Neuronal stem cell (in vitro differentiated cells): ENCODE results near the gene TMEM132D.

Source experiments
- DNase-seq: peaks from one replicate; pipeline ENCODE4 v3.0.0-alpha.2; 2013; ENCODE audit warnings: low spot score
- H2AFZ ChIP-seq: one replicate; pipeline ENCODE4 v1.6.1; 2013; ENCODE audit warnings: mild to moderate bottlenecking, low read length, inconsistent platforms
- H2AK5ac ChIP-seq: 2 replicates; pipeline ENCODE4 v1.6.1; 2013; ENCODE audit warnings: low read depth, mild to moderate bottlenecking, inconsistent platforms, low read length, moderate library complexity, mixed read lengths
- H2BK120ac ChIP-seq: 2 replicates; pipeline ENCODE4 v1.6.1; 2013; ENCODE audit warnings: low read depth, mild to moderate bottlenecking, inconsistent platforms, low read length, moderate library complexity, mixed read lengths
- H2BK12ac ChIP-seq: one replicate; pipeline ENCODE4 v1.6.1; 2013; ENCODE audit warnings: low read length, inconsistent platforms
- H2BK15ac ChIP-seq: 2 replicates; pipeline ENCODE4 v1.6.1; 2013; ENCODE audit warnings: mild to moderate bottlenecking, low read length, inconsistent platforms, mixed read lengths
- H2BK5ac ChIP-seq: one replicate; pipeline ENCODE4 v1.6.1; 2013; ENCODE audit warnings: inconsistent platforms, mild to moderate bottlenecking, low read length, moderate library complexity
- H3K14ac ChIP-seq: one replicate; pipeline ENCODE4 v1.6.1; 2013; ENCODE audit warnings: low read length, inconsistent platforms
- H3K18ac ChIP-seq: 2 replicates; pipeline ENCODE4 v1.6.1; 2013; ENCODE audit warnings: low read length, inconsistent platforms
- H3K23ac ChIP-seq: 2 replicates; pipeline ENCODE4 v1.6.1; 2013; ENCODE audit warnings: low read depth, mild to moderate bottlenecking, mixed read lengths, low read length, inconsistent platforms; ENCODE audit not compliant: poor library complexity
- H3K27ac ChIP-seq: replicated peaks from 3 replicates; pipeline ENCODE4 v1.5.1; 2013; ENCODE audit warnings: low read length, inconsistent platforms
- H3K27me3 ChIP-seq, 3 experiments: 2 replicates each; pipeline ENCODE4 v1.6.1; 2013; ENCODE audit warnings: low read length in 3 of 3, mild to moderate bottlenecking in 2 of 3, inconsistent platforms in 1 of 3, low read depth in 1 of 3, mixed read lengths in 1 of 3, moderate library complexity in 1 of 3; ENCODE audit not compliant: control insufficient read depth in 3 of 3, insufficient read depth in 3 of 3
- H3K36me3 ChIP-seq, 2 donors: replicated peaks in 1 of 2; 2 replicates each; pipeline ENCODE4 v1.6.1; 2013; ENCODE audit warnings: low read length in 2 of 2; ENCODE audit not compliant: control insufficient read depth in 2 of 2, insufficient read depth in 2 of 2
- H3K4ac ChIP-seq: 2 replicates; pipeline ENCODE4 v1.6.1; 2013; ENCODE audit warnings: inconsistent platforms, mild to moderate bottlenecking, low read length, moderate library complexity
- H3K4me1 ChIP-seq, 2 donors: 1 replicate in 1 of 2; 2 replicates in 1 of 2; pipeline ENCODE4 v1.6.1; 2013; ENCODE audit warnings: low read length in 2 of 2, low read depth in 1 of 2; ENCODE audit not compliant: control insufficient read depth in 2 of 2, insufficient read depth in 1 of 2
- H3K4me2 ChIP-seq: one replicate; pipeline ENCODE4 v1.6.1; 2013; ENCODE audit warnings: mild to moderate bottlenecking, low read length, inconsistent platforms; ENCODE audit not compliant: insufficient read depth, poor library complexity, severe bottlenecking
- H3K4me3 ChIP-seq, 2 donors: 2 replicates each; pipeline ENCODE4 v1.5.1; 2013; ENCODE audit warnings: low read length in 2 of 2, mild to moderate bottlenecking in 2 of 2, inconsistent platforms in 1 of 2, moderate library complexity in 1 of 2
- H3K79me1 ChIP-seq: one replicate; pipeline ENCODE4 v1.6.1; 2013; ENCODE audit warnings: low read depth, mild to moderate bottlenecking, inconsistent platforms, low read length, moderate library complexity
- H3K9ac ChIP-seq: one replicate; pipeline ENCODE4 v1.6.1; 2013; ENCODE audit warnings: mild to moderate bottlenecking, low read depth, low read length, inconsistent platforms; ENCODE audit not compliant: poor library complexity
- H3K9me3 ChIP-seq, 2 donors: replicated peaks in 1 of 2; 2 replicates each; pipeline versions ENCODE3 to v1.6.1; 2013; ENCODE audit warnings: low read length in 2 of 2, mild to moderate bottlenecking in 2 of 2, inconsistent platforms in 1 of 2, low read depth in 1 of 2, mixed read lengths in 1 of 2, moderate library complexity in 1 of 2; ENCODE audit not compliant: control insufficient read depth in 2 of 2, insufficient read depth in 1 of 2
- H4K8ac ChIP-seq: one replicate; pipeline ENCODE4 v1.6.1; 2013; ENCODE audit warnings: low read depth, mild to moderate bottlenecking, inconsistent platforms, low read length, moderate library complexity
- H4K91ac ChIP-seq: one replicate; pipeline ENCODE4 v1.6.1; 2013; ENCODE audit warnings: low read length, low read depth, mild to moderate bottlenecking, inconsistent platforms; ENCODE audit not compliant: poor library complexity
- WGBS, 2 donors: extraction: QIAGEN DNeasy Blood & Tissue Kit; methylation state at CpG; one replicate each; pipeline ENCODE4 v1.1.7; 2013; ENCODE audit warnings: missing lambda C conversion rate in 2 of 2, mixed read lengths in 1 of 2; ENCODE audit not compliant: insufficient read length in 2 of 2, insufficient replicate concordance in 1 of 2; ENCODE audit errors: extremely low coverage in 2 of 2; 5-methylcytosine and 5-hydroxymethylcytosine counted together

Gene TMEM132D

GRCh38 chr12:129672110-129672509 lies 231.7 kb downstream of the TMEM132D start:
- Histone ChIP-seq H4K91ac (no peak overlapping the region), H2BK15ac (no peak overlapping the region), H3K14ac (no peak overlapping the region), H2BK12ac (no peak overlapping the region), H2BK120ac (no peak overlapping the region), H3K4me3 (no peak overlapping the region), H3K79me1 (no peaks in the 10 kb centered on the region), H3K27ac (no peak overlapping the region), H3K27me3 (no peaks in the 10 kb centered on the region), H3K36me3 (no peaks in the 10 kb centered on the region), H4K8ac (no peak overlapping the region), H2AK5ac (no peak overlapping the region), H2AFZ (no peak overlapping the region), H3K4me2 (no peak overlapping the region), H3K9ac (no peak overlapping the region), H3K4ac (no peak overlapping the region), H3K9me3 (no peaks in the 10 kb centered on the region), H3K18ac (no peak overlapping the region), H3K4me1 (no peaks in the 10 kb centered on the region), H3K23ac (no peak overlapping the region), H2BK5ac (no peak overlapping the region)
- no peak for DNase-seq
- WGBS, 2 donors, result no CpG with 5 or more reads among the region's 8 CpGs

- Histone ChIP-seq H3K27ac (no peak overlapping the region), H3K14ac (no peak overlapping the region), H3K36me3 (no peaks in the 10 kb centered on the region), H2AFZ (no peak overlapping the region), H3K18ac (no peak overlapping the region), H3K9me3 (no peaks in the 10 kb centered on the region), H3K23ac (no peak overlapping the region), H3K4ac (no peak overlapping the region), H2BK12ac (no peak overlapping the region), H3K79me1 (no peaks in the 10 kb centered on the region), H3K9ac (no peak overlapping the region), H3K4me2 (no peak overlapping the region), H2BK5ac (no peak overlapping the region), H2AK5ac (no peak overlapping the region), H3K4me3 (no peak overlapping the region), H4K8ac (no peak overlapping the region), H3K27me3 (no peaks in the 10 kb centered on the region), H2BK120ac (no peak overlapping the region), H2BK15ac (no peak overlapping the region), H3K4me1 (no peaks in the 10 kb centered on the region), H4K91ac (no peak overlapping the region)
- DNase-seq, result no peak
- no CpG with 5 or more reads among the region's 6 CpGs for WGBS, 2 donors
Observed at GRCh38 chr12:129670256-129670920, 233.4 kb downstream of the TMEM132D start.

GRCh38 chr12:129665414-129665813 lies 238.4 kb downstream of the TMEM132D start:
- Histone ChIP-seq H3K27me3 (no peaks in the 10 kb centered on the region), H4K8ac (no peak overlapping the region)
- WGBS, 2 donors, result no CpG with 5 or more reads among the region's 6 CpGs

GRCh38 chr12:129662234-129662633 lies 241.6 kb downstream of the TMEM132D start:
- H3K9me3 ChIP-seq, result no peaks in the 10 kb centered on the region
- H2BK5ac ChIP-seq, result no peak overlapping the region
- no peaks in the 10 kb centered on the region for H3K27me3 ChIP-seq
- H3K36me3 ChIP-seq, result no peaks in the 10 kb centered on the region
- no peak overlapping the region for H2BK15ac ChIP-seq
- no peak overlapping the region for H3K27ac ChIP-seq
- no peak overlapping the region for H3K23ac ChIP-seq
- H3K4me3 ChIP-seq, result no peak overlapping the region
- no peaks in the 10 kb centered on the region for H3K79me1 ChIP-seq
- no peak overlapping the region for H2BK120ac ChIP-seq
- no peak for DNase-seq
- no peak overlapping the region for H2BK12ac ChIP-seq
- peaks cover 3 to 7% of the 10 kb centered on the region in 2 donors for H3K4me1 ChIP-seq
- no peak overlapping the region for H3K14ac ChIP-seq
- H3K9ac ChIP-seq, result no peak overlapping the region
- WGBS, 2 donors, result no CpG with 5 or more reads among the region's 9 CpGs
- no peak overlapping the region for H4K91ac ChIP-seq
- no peak overlapping the region for H3K18ac ChIP-seq
- no peak overlapping the region for H2AK5ac ChIP-seq
- H4K8ac ChIP-seq, result no peak overlapping the region
- no peak overlapping the region for H3K4ac ChIP-seq
- H3K4me2 ChIP-seq, result no peak overlapping the region
- no peak overlapping the region for H2AFZ ChIP-seq

More at GRCh38 chr12:129665414-129665813, 238.4 kb downstream of the TMEM132D start:
- Histone ChIP-seq H2AK5ac (no peak overlapping the region), H2BK15ac (no peak overlapping the region), H2BK5ac (no peak overlapping the region), H3K36me3 (no peaks in the 10 kb centered on the region), H3K23ac (no peak overlapping the region), H2BK12ac (no peak overlapping the region), H3K79me1 (no peaks in the 10 kb centered on the region), H4K91ac (no peak overlapping the region), H3K27ac (no peak overlapping the region), H3K18ac (no peak overlapping the region), H3K4me2 (no peak overlapping the region), H3K9ac (no peak overlapping the region), H3K14ac (no peak overlapping the region), H3K4ac (no peak overlapping the region), H3K4me1 (peaks cover 0 to 2% of the 10 kb centered on the region in 2 donors), H2BK120ac (no peak overlapping the region), H3K4me3 (no peak overlapping the region), H3K9me3 (no peaks in the 10 kb centered on the region), H2AFZ (peak overlapping the region; percentile 23)
- DNase-seq, result no peak
